Jurkat, Clone E6-1 (cell line): ENCODE results near the gene ZNF84. TPM values are rescaled to one million over a fixed set of nuclear protein-coding genes. Genes with fewer than 3 reads are reported as not detected.

Experiments
- DNase-seq: peaks from one replicate; pipeline ENCODE4 v3.0.0-alpha.2; 2011; ENCODE audit warnings: low read depth, low spot score
- H3K4me3 ChIP-seq: 2 replicates; pipeline ENCODE4 v1.5.1; 2011; ENCODE audit warnings: mild to moderate bottlenecking, low read length, control low read depth, moderate library complexity
- polyA plus RNA-seq: library from polyadenylated mRNA; unstranded; fragments of >200 nt; gene quantifications from one replicate; pipeline ENCODE4 v1.2.1, GENCODE V29; 2012; ENCODE audit warnings: missing spikeins; ENCODE audit not compliant: insufficient read length, insufficient read depth

ZNF84 gene
- 10.6 TPM for polyA plus RNA-seq

- H3K4me3 ChIP-seq, result peak within 1 kb of the TSS; percentile 68
- DNase-seq, result peak; percentile 97
These were observed at the start of gene ZNF84 for GRCh38 chr12:133037207-133038005. Gene ZNF84, plus strand, starts transcription at chr12:133037509. Its CDS starts 3,959 bp downstream, at chr12:133041468.

- no peak overlapping the region for H3K4me3 ChIP-seq
These were observed 38.6 kb upstream of the ZNF84 start for GRCh38 chr12:132998741-132999140.

GRCh38 chr12:133010657-133011297 is 26.5 kb upstream of the ZNF84 start:
- DNase-seq, result no peak

More at GRCh38 chr12:132998741-132999140, 38.6 kb upstream of the ZNF84 start:
- no peak for DNase-seq

GRCh38 chr12:133023566-133023965 is 13.7 kb upstream of the ZNF84 start:
- no peak for DNase-seq
- H3K4me3 ChIP-seq, result no peak overlapping the region

More at GRCh38 chr12:133010657-133011297, 26.5 kb upstream of the ZNF84 start:
- H3K4me3 ChIP-seq, result no peak overlapping the region

GRCh38 chr12:133026996-133027395 is 10.3 kb upstream of the ZNF84 start:
- DNase-seq, result no peak
- H3K4me3 ChIP-seq, result no peak overlapping the region

GRCh38 chr12:133038118-133038709 is 905 bp downstream of the ZNF84 start:
- H3K4me3 ChIP-seq, result peak overlapping the region; percentile 68
- DNase-seq, result no peak

GRCh38 chr12:133046698-133047097 is 9.4 kb downstream of the ZNF84 start:
- H3K4me3 ChIP-seq, result no peak overlapping the region
- no peak for DNase-seq

- H3K4me3 ChIP-seq, result no peak overlapping the region
- no peak for DNase-seq
These were observed 20.1 kb downstream of the ZNF84 start for GRCh38 chr12:133057446-133057845.

GRCh38 chr12:133058203-133059113 is 21.1 kb downstream of the ZNF84 start:
- H3K4me3 ChIP-seq, result no peak overlapping the region
- DNase-seq, result no peak

- no peak for DNase-seq
- H3K4me3 ChIP-seq, result no peak overlapping the region
These were observed 24.6 kb downstream of the ZNF84 start for GRCh38 chr12:133061954-133062353.

GRCh38 chr12:133063556-133063955 is 26.2 kb downstream of the ZNF84 start:
- no peak overlapping the region for H3K4me3 ChIP-seq
- DNase-seq, result no peak

- no peak overlapping the region for H3K4me3 ChIP-seq
- no peak for DNase-seq
These were observed 36.5 kb downstream of the ZNF84 start for GRCh38 chr12:133073836-133074235.

- no peak for DNase-seq
- no peak overlapping the region for H3K4me3 ChIP-seq
These were observed 42.7 kb downstream of the ZNF84 start for GRCh38 chr12:133080026-133080367.

GRCh38 chr12:133080368-133081158 is 43.3 kb downstream of the ZNF84 start, which contains the start of gene ZNF140:
Gene ZNF140, plus strand, starts transcription at chr12:133080923. Its CDS starts 398 bp downstream, at chr12:133081321.
- no peak within 1 kb of the TSS for H3K4me3 ChIP-seq
- no peak for DNase-seq

- H3K4me3 ChIP-seq, result no peak overlapping the region
- no peak for DNase-seq
These were observed 44.0 kb downstream of the ZNF84 start for GRCh38 chr12:133081159-133081780.

- DNase-seq, result no peak
- H3K4me3 ChIP-seq, result no peak overlapping the region
These were observed 46.0 kb downstream of the ZNF84 start for GRCh38 chr12:133083345-133083744.

- no peak for DNase-seq
- H3K4me3 ChIP-seq, result no peak overlapping the region
These were observed 68.3 kb downstream of the ZNF84 start for GRCh38 chr12:133105620-133106019.

- no peak for DNase-seq
- no peak overlapping the region for H3K4me3 ChIP-seq
These were observed 68.9 kb downstream of the ZNF84 start for GRCh38 chr12:133106253-133106652.
